ENCODE measurements around the gene PLB1.

PLB1 gene

DNA sequence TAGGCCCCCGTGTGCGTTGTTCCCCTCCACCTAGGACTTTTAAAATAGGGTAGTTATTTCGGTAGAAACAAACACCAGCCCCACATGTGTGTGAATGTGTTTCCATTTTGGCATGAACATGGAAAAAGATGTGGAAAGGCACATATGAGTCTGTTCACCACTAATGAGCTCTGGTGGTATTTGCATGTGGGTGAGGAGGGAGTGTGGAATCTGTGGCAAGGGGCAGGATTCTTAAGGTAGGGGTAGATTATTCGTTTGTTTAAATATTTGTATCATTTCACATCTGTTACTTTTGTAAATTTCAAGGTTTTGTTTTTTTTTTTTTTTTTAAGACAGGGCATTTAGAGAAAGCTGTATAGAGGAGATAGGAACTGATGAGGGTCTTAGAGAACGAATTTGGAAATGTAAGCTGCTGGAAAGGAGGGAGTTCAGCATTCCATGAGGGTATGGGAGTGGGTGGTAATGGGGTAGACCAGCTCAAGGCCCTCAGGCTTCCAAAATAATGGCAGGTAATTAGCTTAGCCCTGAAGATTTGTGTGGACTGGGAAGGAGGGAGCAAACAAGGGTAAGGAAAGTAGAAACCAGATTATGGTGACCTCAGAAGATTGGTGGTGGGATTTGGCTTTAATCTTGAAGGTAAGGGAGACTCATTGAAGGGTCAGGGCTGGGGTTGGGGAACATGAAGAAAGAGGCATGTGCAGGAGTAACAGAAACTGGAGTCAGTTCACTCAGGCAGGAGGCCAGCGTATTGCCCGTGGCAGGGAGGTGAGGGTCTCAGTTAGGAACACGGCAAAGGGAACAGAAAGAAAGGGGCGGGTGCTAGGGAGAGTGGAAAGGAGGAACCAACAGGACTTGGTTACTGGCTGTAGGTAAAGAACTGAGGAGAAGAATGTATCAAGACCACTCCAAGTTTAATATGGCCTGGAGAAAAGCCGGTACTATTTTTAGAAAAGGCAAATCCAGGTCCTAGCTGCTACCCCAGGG lies 123.6 kb downstream of the PLB1 start:
- in situ Hi-C loops (cut with HindIII; ENCODE audit: low sequenced_read_pairs) = no loop called here
- H3K4me3 ChIP-seq (ENCODE audit: low read depth, low read length) = no peak overlapping the region
- TF ChIP-seq, protein P1, sequence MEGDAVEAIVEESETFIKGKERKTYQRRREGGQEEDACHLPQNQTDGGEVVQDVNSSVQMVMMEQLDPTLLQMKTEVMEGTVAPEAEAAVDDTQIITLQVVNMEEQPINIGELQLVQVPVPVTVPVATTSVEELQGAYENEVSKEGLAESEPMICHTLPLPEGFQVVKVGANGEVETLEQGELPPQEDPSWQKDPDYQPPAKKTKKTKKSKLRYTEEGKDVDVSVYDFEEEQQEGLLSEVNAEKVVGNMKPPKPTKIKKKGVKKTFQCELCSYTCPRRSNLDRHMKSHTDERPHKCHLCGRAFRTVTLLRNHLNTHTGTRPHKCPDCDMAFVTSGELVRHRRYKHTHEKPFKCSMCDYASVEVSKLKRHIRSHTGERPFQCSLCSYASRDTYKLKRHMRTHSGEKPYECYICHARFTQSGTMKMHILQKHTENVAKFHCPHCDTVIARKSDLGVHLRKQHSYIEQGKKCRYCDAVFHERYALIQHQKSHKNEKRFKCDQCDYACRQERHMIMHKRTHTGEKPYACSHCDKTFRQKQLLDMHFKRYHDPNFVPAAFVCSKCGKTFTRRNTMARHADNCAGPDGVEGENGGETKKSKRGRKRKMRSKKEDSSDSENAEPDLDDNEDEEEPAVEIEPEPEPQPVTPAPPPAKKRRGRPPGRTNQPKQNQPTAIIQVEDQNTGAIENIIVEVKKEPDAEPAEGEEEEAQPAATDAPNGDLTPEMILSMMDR (IDR thresholded peaks at IDR 0.05; ENCODE audit: low read depth, low read length) = no peak
- peak; percentile 30 for DNase-seq (ENCODE audit: low read depth, low spot score)

GRCh38 chr2:28620291-28620793 lies 124.5 kb downstream of the PLB1 start:
- in situ Hi-C loops (cut with HindIII; ENCODE audit: low sequenced_read_pairs) = no loop called here
- H3K4me3 ChIP-seq (ENCODE audit: low read depth, low read length) = no peak overlapping the region
- DNase-seq (ENCODE audit: low read depth, low spot score) = no peak
- TF ChIP-seq, protein P1 (IDR thresholded peaks at IDR 0.05; ENCODE audit: low read depth, low read length) = no peak

DNA sequence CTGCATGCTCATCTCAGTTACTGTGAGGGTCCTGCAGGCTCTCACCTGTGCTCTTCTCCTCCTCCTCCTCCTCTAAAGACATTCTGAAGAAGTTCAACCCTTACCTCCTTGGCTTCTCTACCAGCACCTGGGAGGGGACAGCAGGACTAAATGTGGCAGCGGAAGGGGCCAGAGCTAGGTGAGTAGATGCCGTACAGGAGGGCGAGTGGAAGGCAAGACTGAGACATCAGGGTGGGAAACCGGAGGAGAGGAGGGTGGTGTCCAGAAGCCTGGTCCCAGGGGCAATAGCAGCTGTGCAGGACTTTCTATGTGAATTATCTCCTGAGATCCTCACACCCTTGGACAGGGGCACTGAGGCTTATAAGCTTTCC lies 124.9 kb downstream of the PLB1 start:
- in situ Hi-C loops (cut with HindIII; ENCODE audit: low sequenced_read_pairs) = no loop called here
- TF ChIP-seq, protein P1 (IDR thresholded peaks at IDR 0.05; ENCODE audit: low read depth, low read length) = no peak
- no peak for DNase-seq (ENCODE audit: low read depth, low spot score)
- H3K4me3 ChIP-seq (ENCODE audit: low read depth, low read length) = no peak overlapping the region

- in situ Hi-C loops (cut with HindIII; ENCODE audit: low sequenced_read_pairs) = no loop called here
- TF ChIP-seq, protein P1 (IDR thresholded peaks at IDR 0.05; ENCODE audit: low read depth, low read length) = peak; percentile 55
Measured at GRCh38 chr2:28621172-28622100, 125.6 kb downstream of the PLB1 start.

GRCh38 chr2:28622101-28622499 lies 126.2 kb downstream of the PLB1 start:
- TF ChIP-seq, protein P1 (IDR thresholded peaks at IDR 0.05; ENCODE audit: low read depth, low read length) = no peak
- no peak overlapping the region for H3K4me3 ChIP-seq (ENCODE audit: low read depth, low read length)
- in situ Hi-C loops (cut with HindIII; ENCODE audit: low sequenced_read_pairs) = no loop called here
- no peak for DNase-seq (ENCODE audit: low read depth, low spot score)

More at GRCh38 chr2:28621172-28622100, 125.6 kb downstream of the PLB1 start:
- no peak overlapping the region for H3K4me3 ChIP-seq (ENCODE audit: low read depth, low read length)
- peak; percentile 98 for DNase-seq (ENCODE audit: low read depth, low spot score)
